Endothelial cell of umbilical vein (primary cell): ENCODE results near the gene CLEC4M.

ENCODE experiments used
- EZH2 ChIP-seq: IDR thresholded peaks from 2 replicates; pipeline ENCODE4 v1.6.1; 2012; ENCODE audit warnings: borderline replicate concordance, low read depth, mild to moderate bottlenecking, moderate library complexity, low read length, inconsistent platforms; ENCODE audit not compliant: severe bottlenecking
- MYC ChIP-seq: IDR thresholded peaks from one replicate; pipeline ENCODE4 v1.6.1; 2011; ENCODE audit warnings: mild to moderate bottlenecking, low read depth, low read length
- POLR2A ChIP-seq: IDR thresholded peaks from 2 replicates; pipeline ENCODE4 v1.6.1; 2012; ENCODE audit warnings: low read depth, mild to moderate bottlenecking, control low read depth, low read length
- POLR2AphosphoS5 ChIP-seq: IDR thresholded peaks from 2 replicates; pipeline ENCODE4 v1.6.1; 2012; ENCODE audit warnings: low read depth, mild to moderate bottlenecking, control low read depth, low read length, moderate library complexity; ENCODE audit not compliant: insufficient read depth
- TF ChIP-seq, protein P1 (sequence below): IDR thresholded peaks from 2 replicates; pipeline ENCODE4 v1.6.1; 2011; ENCODE audit not compliant: insufficient read depth, insufficient read length
- TF ChIP-seq, protein P2 (sequence below), 2 donors: IDR thresholded peaks; 1 replicate in 1 of 2; 2 replicates in 1 of 2; pipeline ENCODE4 v1.5.1; 2011; ENCODE audit warnings: low read length in 2 of 2, mild to moderate bottlenecking in 2 of 2, moderate library complexity in 2 of 2, control low read depth in 1 of 2, inconsistent platforms in 1 of 2, low read depth in 1 of 2; ENCODE audit not compliant: insufficient read depth in 1 of 2; ENCODE audit errors: extremely low read depth in 1 of 2

DNA sequence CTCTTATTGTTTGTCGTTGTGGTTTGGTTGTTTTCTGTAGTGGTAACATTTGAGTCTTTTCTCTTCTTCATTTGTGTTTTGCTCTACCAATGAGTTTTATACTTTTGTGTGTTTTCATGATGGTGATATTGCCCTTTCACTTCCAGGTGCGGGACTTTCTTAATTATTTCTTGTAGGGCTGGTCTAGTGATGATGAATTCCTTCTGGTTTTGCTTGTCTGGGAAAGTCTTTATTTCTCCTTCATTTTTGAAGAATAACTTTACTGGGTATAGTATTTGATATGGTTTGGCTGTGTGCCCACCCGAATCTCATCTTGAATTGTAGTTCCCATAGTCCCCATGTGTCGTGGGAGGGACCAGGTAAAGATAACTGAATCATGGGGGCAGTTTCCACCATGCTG lies 6.8 kb upstream of the CLEC4M start:
- TF ChIP-seq, protein P1, sequence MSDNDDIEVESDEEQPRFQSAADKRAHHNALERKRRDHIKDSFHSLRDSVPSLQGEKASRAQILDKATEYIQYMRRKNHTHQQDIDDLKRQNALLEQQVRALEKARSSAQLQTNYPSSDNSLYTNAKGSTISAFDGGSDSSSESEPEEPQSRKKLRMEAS, result no peak
- no peak for TF ChIP-seq POLR2AphosphoS5
- TF ChIP-seq, protein P2, sequence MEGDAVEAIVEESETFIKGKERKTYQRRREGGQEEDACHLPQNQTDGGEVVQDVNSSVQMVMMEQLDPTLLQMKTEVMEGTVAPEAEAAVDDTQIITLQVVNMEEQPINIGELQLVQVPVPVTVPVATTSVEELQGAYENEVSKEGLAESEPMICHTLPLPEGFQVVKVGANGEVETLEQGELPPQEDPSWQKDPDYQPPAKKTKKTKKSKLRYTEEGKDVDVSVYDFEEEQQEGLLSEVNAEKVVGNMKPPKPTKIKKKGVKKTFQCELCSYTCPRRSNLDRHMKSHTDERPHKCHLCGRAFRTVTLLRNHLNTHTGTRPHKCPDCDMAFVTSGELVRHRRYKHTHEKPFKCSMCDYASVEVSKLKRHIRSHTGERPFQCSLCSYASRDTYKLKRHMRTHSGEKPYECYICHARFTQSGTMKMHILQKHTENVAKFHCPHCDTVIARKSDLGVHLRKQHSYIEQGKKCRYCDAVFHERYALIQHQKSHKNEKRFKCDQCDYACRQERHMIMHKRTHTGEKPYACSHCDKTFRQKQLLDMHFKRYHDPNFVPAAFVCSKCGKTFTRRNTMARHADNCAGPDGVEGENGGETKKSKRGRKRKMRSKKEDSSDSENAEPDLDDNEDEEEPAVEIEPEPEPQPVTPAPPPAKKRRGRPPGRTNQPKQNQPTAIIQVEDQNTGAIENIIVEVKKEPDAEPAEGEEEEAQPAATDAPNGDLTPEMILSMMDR (IDR thresholded peaks at IDR 0.05; ENCODE audit: extremely low read depth in 1 of 2, insufficient read depth in 1 of 2, low read depth in 1 of 2, low read length in 2 of 2), result no peak
- TF ChIP-seq MYC, result no peak
- no peak for TF ChIP-seq POLR2A
- TF ChIP-seq EZH2, result no peak
